ENCODE measurements around the gene NUP43.
"Not testable (repeated sequence)": the region's sequence is repeated elsewhere in the genome, so short reads cannot be mapped to it uniquely, and the experiment has no call there.

Gene NUP43

GRCh38 chr6:149691201-149691600 lies 55.1 kb downstream of the NUP43 start:
- Histone ChIP-seq H3K79me2 (ENCODE audit: control insufficient read depth, insufficient read depth, low read length) (peaks cover 2% of the 10 kb centered on the region), H4K8ac (ENCODE audit: low read depth, low read length) (no peak overlapping the region), H3K9ac (ENCODE audit: low read length) (no peak overlapping the region), H3K18ac (ENCODE audit: low read length) (no peak overlapping the region), H2BK5ac (ENCODE audit: low read length) (no peak overlapping the region), H3K27ac (ENCODE audit: low read depth, low read length) (no peak overlapping the region), H3K79me1 (ENCODE audit: low read length) (peaks cover 5% of the 10 kb centered on the region), H3K36me3 (ENCODE audit: control insufficient read depth, insufficient read depth, low read length) (peaks cover 1% of the 10 kb centered on the region), H2AK5ac (ENCODE audit: low read length) (no peak overlapping the region), H3K4me1 (ENCODE audit: control insufficient read depth, low read depth, low read length) (no peaks in the 10 kb centered on the region), H4K5ac (ENCODE audit: low read length) (no peak overlapping the region), H3K56ac (ENCODE audit: low read length) (no peak overlapping the region), H2BK15ac (replicated peaks; ENCODE audit: low read depth) (no peak overlapping the region), H3K27me3 (ENCODE audit: insufficient read depth, low read length, poor library complexity) (no peaks in the 10 kb centered on the region), H3K4ac (ENCODE audit: low read depth, low read length) (no peak overlapping the region), H2BK120ac (ENCODE audit: low read depth, low read length) (no peak overlapping the region), H3K23ac (ENCODE audit: low read length) (no peak overlapping the region), H3K4me3 (ENCODE audit: low read length) (no peak overlapping the region), H3K4me2 (ENCODE audit: low read length) (no peak overlapping the region)
- no CpG with 5 or more reads among the region's 2 CpGs for WGBS (ENCODE audit: extremely low coverage, insufficient coverage, low lambda C conversion rate)
- no peak for DNase-seq

GRCh38 chr6:149686230-149686629 lies 60.1 kb downstream of the NUP43 start:
- Histone ChIP-seq H3K27ac (ENCODE audit: low read depth, low read length) (no peak overlapping the region), H3K18ac (ENCODE audit: low read length) (no peak overlapping the region), H4K5ac (ENCODE audit: low read length) (no peak overlapping the region), H3K79me2 (ENCODE audit: control insufficient read depth, insufficient read depth, low read length) (peaks cover 5% of the 10 kb centered on the region), H3K4me1 (ENCODE audit: control insufficient read depth, low read depth, low read length) (no peaks in the 10 kb centered on the region), H3K56ac (ENCODE audit: low read length) (no peak overlapping the region), H2BK120ac (ENCODE audit: low read depth, low read length) (no peak overlapping the region), H3K27me3 (ENCODE audit: insufficient read depth, low read length, poor library complexity) (no peaks in the 10 kb centered on the region), H2AK5ac (ENCODE audit: low read length) (no peak overlapping the region), H2BK5ac (ENCODE audit: low read length) (no peak overlapping the region), H3K4me2 (ENCODE audit: low read length) (no peak overlapping the region), H3K4me3 (ENCODE audit: low read length) (no peak overlapping the region), H3K4ac (ENCODE audit: low read depth, low read length) (no peak overlapping the region), H3K79me1 (ENCODE audit: low read length) (peaks cover 8% of the 10 kb centered on the region), H3K36me3 (ENCODE audit: control insufficient read depth, insufficient read depth, low read length) (peaks cover 3% of the 10 kb centered on the region), H3K9ac (ENCODE audit: low read length) (no peak overlapping the region), H2BK15ac (replicated peaks; ENCODE audit: low read depth) (no peak overlapping the region), H3K23ac (ENCODE audit: low read length) (no peak overlapping the region), H4K8ac (ENCODE audit: low read depth, low read length) (no peak overlapping the region)
- no CpG with 5 or more reads among the region's 7 CpGs for WGBS (ENCODE audit: extremely low coverage, insufficient coverage, low lambda C conversion rate)
- DNase-seq: no peak

GRCh38 chr6:149683256-149683859 lies 63.0 kb downstream of the NUP43 start:
- H3K27me3 ChIP-seq (ENCODE audit: insufficient read depth, low read length, poor library complexity): no peaks in the 10 kb centered on the region
- H2AK5ac ChIP-seq (ENCODE audit: low read length): no peak overlapping the region
- H3K79me2 ChIP-seq (ENCODE audit: control insufficient read depth, insufficient read depth, low read length): peaks cover 3% of the 10 kb centered on the region
- no peak overlapping the region for H3K27ac ChIP-seq (ENCODE audit: low read depth, low read length)
- H3K4me1 ChIP-seq (ENCODE audit: control insufficient read depth, low read depth, low read length): no peaks in the 10 kb centered on the region
- no peak overlapping the region for H2BK5ac ChIP-seq (ENCODE audit: low read length)
- H2BK120ac ChIP-seq (ENCODE audit: low read depth, low read length): no peak overlapping the region
- H3K18ac ChIP-seq (ENCODE audit: low read length): no peak overlapping the region
- no peak overlapping the region for H3K56ac ChIP-seq (ENCODE audit: low read length)
- H3K4me3 ChIP-seq (ENCODE audit: low read length): no peak overlapping the region
- H3K23ac ChIP-seq (ENCODE audit: low read length): no peak overlapping the region
- H2BK15ac ChIP-seq (replicated peaks; ENCODE audit: low read depth): no peak overlapping the region
- no peak overlapping the region for H3K4ac ChIP-seq (ENCODE audit: low read depth, low read length)
- H4K5ac ChIP-seq (ENCODE audit: low read length): no peak overlapping the region
- H3K4me2 ChIP-seq (ENCODE audit: low read length): no peak overlapping the region
- no peak overlapping the region for H3K9ac ChIP-seq (ENCODE audit: low read length)
- H3K79me1 ChIP-seq (ENCODE audit: low read length): peaks cover 6% of the 10 kb centered on the region
- DNase-seq: no peak
- no peak overlapping the region for H4K8ac ChIP-seq (ENCODE audit: low read depth, low read length)
- WGBS (ENCODE audit: extremely low coverage, insufficient coverage, low lambda C conversion rate): no CpG with 5 or more reads among the region's 4 CpGs
- peaks cover 4% of the 10 kb centered on the region for H3K36me3 ChIP-seq (ENCODE audit: control insufficient read depth, insufficient read depth, low read length)

- H3K18ac ChIP-seq (ENCODE audit: low read length); H3K36me3 ChIP-seq (ENCODE audit: control insufficient read depth, insufficient read depth, low read length): not testable (repeated sequence)
Observed at GRCh38 chr6:149681845-149682244, 64.5 kb downstream of the NUP43 start.

GRCh38 chr6:149681209-149681608 lies 65.1 kb downstream of the NUP43 start:
- H3K56ac ChIP-seq (ENCODE audit: low read length): no peak overlapping the region
- H3K18ac ChIP-seq (ENCODE audit: low read length): no peak overlapping the region
- H3K4me2 ChIP-seq (ENCODE audit: low read length): no peak overlapping the region
- no peak overlapping the region for H3K23ac ChIP-seq (ENCODE audit: low read length)
- H3K27ac ChIP-seq (ENCODE audit: low read depth, low read length): no peak overlapping the region
- peaks cover 6% of the 10 kb centered on the region for H3K79me1 ChIP-seq (ENCODE audit: low read length)
- no peak overlapping the region for H2BK15ac ChIP-seq (replicated peaks; ENCODE audit: low read depth)
- H3K4ac ChIP-seq (ENCODE audit: low read depth, low read length): no peak overlapping the region
- H3K27me3 ChIP-seq (ENCODE audit: insufficient read depth, low read length, poor library complexity): no peaks in the 10 kb centered on the region
- H2BK120ac ChIP-seq (ENCODE audit: low read depth, low read length): no peak overlapping the region
- peaks cover 5% of the 10 kb centered on the region for H3K36me3 ChIP-seq (ENCODE audit: control insufficient read depth, insufficient read depth, low read length)
- no peak for DNase-seq
- H2AK5ac ChIP-seq (ENCODE audit: low read length): no peak overlapping the region
- no peak overlapping the region for H4K5ac ChIP-seq (ENCODE audit: low read length)
- no peak overlapping the region for H3K4me3 ChIP-seq (ENCODE audit: low read length)
- H3K9ac ChIP-seq (ENCODE audit: low read length): no peak overlapping the region
- no peak overlapping the region for H4K8ac ChIP-seq (ENCODE audit: low read depth, low read length)
- H3K4me1 ChIP-seq (ENCODE audit: control insufficient read depth, low read depth, low read length): no peaks in the 10 kb centered on the region
- H2BK5ac ChIP-seq (ENCODE audit: low read length): no peak overlapping the region
- H3K79me2 ChIP-seq (ENCODE audit: control insufficient read depth, insufficient read depth, low read length): peaks cover 3% of the 10 kb centered on the region

More at GRCh38 chr6:149681845-149682244, 64.5 kb downstream of the NUP43 start:
- not testable (repeated sequence) for H4K8ac ChIP-seq (ENCODE audit: low read depth, low read length); H3K56ac ChIP-seq (ENCODE audit: low read length); H3K4ac ChIP-seq (ENCODE audit: low read depth, low read length); H4K5ac ChIP-seq (ENCODE audit: low read length); H2BK120ac ChIP-seq (ENCODE audit: low read depth, low read length); H3K79me2 ChIP-seq (ENCODE audit: control insufficient read depth, insufficient read depth, low read length); H2BK15ac ChIP-seq (replicated peaks; ENCODE audit: low read depth); H3K27me3 ChIP-seq (ENCODE audit: insufficient read depth, low read length, poor library complexity); H3K79me1 ChIP-seq (ENCODE audit: low read length); H2AK5ac ChIP-seq (ENCODE audit: low read length); H3K9ac ChIP-seq (ENCODE audit: low read length); H3K4me2 ChIP-seq (ENCODE audit: low read length); H3K4me3 ChIP-seq (ENCODE audit: low read length); DNase-seq; H3K4me1 ChIP-seq (ENCODE audit: control insufficient read depth, low read depth, low read length); H3K27ac ChIP-seq (ENCODE audit: low read depth, low read length); H3K23ac ChIP-seq (ENCODE audit: low read length); H2BK5ac ChIP-seq (ENCODE audit: low read length)
- no CpG with 5 or more reads among the region's 14 CpGs for WGBS (ENCODE audit: extremely low coverage, insufficient coverage, low lambda C conversion rate)

- peaks cover 3% of the 10 kb centered on the region for H3K79me2 ChIP-seq (ENCODE audit: control insufficient read depth, insufficient read depth, low read length)
- H3K4me3 ChIP-seq (ENCODE audit: low read length): no peak overlapping the region
- no peak overlapping the region for H3K18ac ChIP-seq (ENCODE audit: low read length)
- H2BK120ac ChIP-seq (ENCODE audit: low read depth, low read length): no peak overlapping the region
- no peak overlapping the region for H2AK5ac ChIP-seq (ENCODE audit: low read length)
- H3K4me1 ChIP-seq (ENCODE audit: control insufficient read depth, low read depth, low read length): no peaks in the 10 kb centered on the region
- H3K79me1 ChIP-seq (ENCODE audit: low read length): peaks cover 6% of the 10 kb centered on the region
- no peak overlapping the region for H2BK15ac ChIP-seq (replicated peaks; ENCODE audit: low read depth)
- peaks cover 5% of the 10 kb centered on the region for H3K36me3 ChIP-seq (ENCODE audit: control insufficient read depth, insufficient read depth, low read length)
- no peaks in the 10 kb centered on the region for H3K27me3 ChIP-seq (ENCODE audit: insufficient read depth, low read length, poor library complexity)
- no peak overlapping the region for H3K56ac ChIP-seq (ENCODE audit: low read length)
- no peak overlapping the region for H4K8ac ChIP-seq (ENCODE audit: low read depth, low read length)
- WGBS (ENCODE audit: extremely low coverage, insufficient coverage, low lambda C conversion rate): no CpG with 5 or more reads among the region's 1 CpG
- no peak for DNase-seq
- no peak overlapping the region for H3K4ac ChIP-seq (ENCODE audit: low read depth, low read length)
- H3K23ac ChIP-seq (ENCODE audit: low read length): no peak overlapping the region
- H2BK5ac ChIP-seq (ENCODE audit: low read length): no peak overlapping the region
- H3K9ac ChIP-seq (ENCODE audit: low read length): no peak overlapping the region
- no peak overlapping the region for H4K5ac ChIP-seq (ENCODE audit: low read length)
- H3K4me2 ChIP-seq (ENCODE audit: low read length): no peak overlapping the region
- H3K27ac ChIP-seq (ENCODE audit: low read depth, low read length): no peak overlapping the region
Observed at GRCh38 chr6:149680503-149680902, 65.8 kb downstream of the NUP43 start.
